Esophagus muscularis mucosa (tissue), 4 donors: ENCODE results near the gene SKP2.

Source experiments
- CTCF ChIP-seq, 3 experiments: fragments of 200-600 bp in 2 of 3; fragments of 450-650 bp in 1 of 3; sonication (generic) in 2 of 3; IDR thresholded peaks; one replicate each; pipeline ENCODE4 v1.5.1; 2017 to 2019; ENCODE audit warnings: antibody characterized with exemption in 3 of 3, mild to moderate bottlenecking in 2 of 3, moderate library complexity in 1 of 3
- EP300 ChIP-seq: sonication (generic); formaldehyde crosslinking; IDR thresholded peaks from one replicate; pipeline ENCODE4 v1.6.1; 2017; ENCODE audit warnings: antibody characterized with exemption
- POLR2A ChIP-seq: fragments of 450-650 bp; IDR thresholded peaks from one replicate; pipeline ENCODE4 v1.6.1; 2017; ENCODE audit warnings: antibody characterized with exemption, moderate library complexity, mild to moderate bottlenecking, low read depth

GRCh38 chr5:36179950-36180349 is 28.0 kb downstream of the SKP2 start:
- no peak for TF ChIP-seq CTCF (IDR thresholded peaks at IDR 0.05)
- no peak for TF ChIP-seq POLR2A
- no peak for TF ChIP-seq EP300
